ENCODE measurements around the gene ATF2. TPM values are rescaled to one million over a fixed set of nuclear protein-coding genes. Genes with fewer than 3 reads are reported as not detected.

ATF2 gene
- total and polyA plus RNA-seq, 7 donors = 13.2 to 59.6 (median 46.0) TPM

DNA sequence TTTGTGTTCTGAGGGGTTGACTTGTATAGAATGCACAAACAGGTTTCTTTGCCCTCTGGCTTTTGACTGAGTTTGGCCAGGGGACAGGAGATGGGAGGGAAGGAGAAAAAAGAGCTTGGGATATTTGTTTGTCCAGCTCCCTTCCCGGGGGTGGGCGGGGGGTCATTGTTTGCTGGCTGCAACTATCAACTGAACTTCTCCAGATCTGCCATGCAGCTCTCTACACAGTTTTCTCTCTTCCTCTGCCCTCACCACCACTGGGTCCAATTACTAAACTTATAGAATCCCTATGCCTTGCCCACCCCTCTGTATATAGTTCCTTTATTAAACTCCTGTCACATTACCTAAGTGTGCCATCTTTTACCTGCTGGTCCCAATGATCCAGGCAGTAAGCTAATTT is 130.1 kb downstream of the ATF2 start:
- 84 to 87% methylated on average over 2 of the region's 2 CpGs for WGBS, 2 donors

DNA sequence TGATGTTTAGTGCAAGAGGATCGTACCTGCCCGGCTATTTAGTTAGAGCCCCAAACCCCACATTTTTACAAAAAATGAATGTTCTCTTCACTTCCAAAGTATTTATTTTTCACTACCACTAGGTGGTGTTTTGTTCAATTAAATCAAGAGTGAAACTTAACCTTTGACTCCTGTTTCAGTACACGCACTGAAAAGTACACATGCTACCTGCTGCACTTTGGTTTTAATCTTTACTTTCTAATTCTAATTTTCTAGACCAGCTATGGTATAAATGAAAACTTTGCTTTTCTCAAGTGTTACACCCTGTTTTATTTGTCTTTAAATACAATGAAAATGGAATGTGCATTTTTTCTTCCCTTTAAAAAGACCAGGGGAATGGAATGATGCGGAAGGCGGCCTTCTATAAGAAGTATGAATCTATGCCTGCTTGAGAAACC is 131.4 kb downstream of the ATF2 start:
- H3K27me3 ChIP-seq = no peaks in the 10 kb centered on the region
- TF ChIP-seq, protein P1, sequence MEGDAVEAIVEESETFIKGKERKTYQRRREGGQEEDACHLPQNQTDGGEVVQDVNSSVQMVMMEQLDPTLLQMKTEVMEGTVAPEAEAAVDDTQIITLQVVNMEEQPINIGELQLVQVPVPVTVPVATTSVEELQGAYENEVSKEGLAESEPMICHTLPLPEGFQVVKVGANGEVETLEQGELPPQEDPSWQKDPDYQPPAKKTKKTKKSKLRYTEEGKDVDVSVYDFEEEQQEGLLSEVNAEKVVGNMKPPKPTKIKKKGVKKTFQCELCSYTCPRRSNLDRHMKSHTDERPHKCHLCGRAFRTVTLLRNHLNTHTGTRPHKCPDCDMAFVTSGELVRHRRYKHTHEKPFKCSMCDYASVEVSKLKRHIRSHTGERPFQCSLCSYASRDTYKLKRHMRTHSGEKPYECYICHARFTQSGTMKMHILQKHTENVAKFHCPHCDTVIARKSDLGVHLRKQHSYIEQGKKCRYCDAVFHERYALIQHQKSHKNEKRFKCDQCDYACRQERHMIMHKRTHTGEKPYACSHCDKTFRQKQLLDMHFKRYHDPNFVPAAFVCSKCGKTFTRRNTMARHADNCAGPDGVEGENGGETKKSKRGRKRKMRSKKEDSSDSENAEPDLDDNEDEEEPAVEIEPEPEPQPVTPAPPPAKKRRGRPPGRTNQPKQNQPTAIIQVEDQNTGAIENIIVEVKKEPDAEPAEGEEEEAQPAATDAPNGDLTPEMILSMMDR (IDR thresholded peaks at IDR 0.05) = peak in 3 of 4 experiments; percentile 31 to 43 (median 33)
- no peak for TF ChIP-seq EP300 (IDR thresholded peaks at IDR 0.05)
- H3K27ac ChIP-seq = no peak overlapping the region
- intact Hi-C loops (cut with DNase I) = no loop called here
- no peaks in the 10 kb centered on the region for H3K4me1 ChIP-seq
- WGBS, 2 donors = 64 to 74% methylated on average over 5 of the region's 5 CpGs
- no peaks in the 10 kb centered on the region for H3K9me3 ChIP-seq
- no peaks in the 10 kb centered on the region for H3K36me3 ChIP-seq
- DNase-seq = no peak
- peak overlapping the region in 1 of 4 donors; percentile 4 for H3K4me3 ChIP-seq

More for the DNA sequence above, 130.1 kb downstream of the ATF2 start:
- Histone ChIP-seq H3K27me3 (no peaks in the 10 kb centered on the region), H3K9me3 (no peaks in the 10 kb centered on the region), H3K36me3 (no peaks in the 10 kb centered on the region), H3K27ac (no peak overlapping the region), H3K4me1 (no peaks in the 10 kb centered on the region), H3K4me3 (no peak overlapping the region)
- TF ChIP-seq, protein P1 (IDR thresholded peaks at IDR 0.05) = no peak
- TF ChIP-seq POLR2AphosphoS5 (IDR thresholded peaks at IDR 0.05) = no peak
- no peak for TF ChIP-seq EP300 (IDR thresholded peaks at IDR 0.05)
- no peak for TF ChIP-seq POLR2A (IDR thresholded peaks at IDR 0.05)
- intact Hi-C loops (cut with DNase I) = no loop called here
- no peak for DNase-seq

DNA sequence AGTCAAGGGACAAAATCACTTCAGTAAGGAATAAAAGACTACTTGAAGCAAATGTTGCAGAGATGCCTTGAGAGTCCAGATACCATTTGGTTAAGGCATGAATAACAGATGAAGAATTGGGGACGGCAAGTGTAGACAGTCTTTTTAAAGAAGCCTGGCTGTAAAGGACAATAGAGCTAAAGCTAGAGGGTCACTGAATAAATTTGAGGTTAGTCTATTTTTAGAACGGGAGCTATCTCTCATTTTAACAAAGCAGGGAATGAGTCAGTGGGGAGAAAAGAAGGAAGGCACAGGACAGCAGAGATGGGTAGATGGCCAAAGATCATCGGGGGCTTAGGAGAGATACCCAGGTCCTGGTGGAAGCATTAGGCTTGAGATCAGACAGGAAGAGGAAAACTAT is 132.2 kb downstream of the ATF2 start:
- intact Hi-C loops (cut with DNase I) = no loop called here
- H3K4me1 ChIP-seq = no peaks in the 10 kb centered on the region
- TF ChIP-seq, protein P1 (IDR thresholded peaks at IDR 0.05) = no peak
- TF ChIP-seq POLR2AphosphoS5 (IDR thresholded peaks at IDR 0.05) (no peak), POLR2A (IDR thresholded peaks at IDR 0.05) (no peak), EP300 (IDR thresholded peaks at IDR 0.05) (no peak)
- DNase-seq = no peak
- 78 to 88% methylated on average over 3 of the region's 3 CpGs for WGBS, 2 donors
- no peaks in the 10 kb centered on the region for H3K9me3 ChIP-seq
- H3K36me3 ChIP-seq = no peaks in the 10 kb centered on the region
- no peak overlapping the region for H3K4me3 ChIP-seq
- H3K27ac ChIP-seq = no peak overlapping the region
- no peaks in the 10 kb centered on the region for H3K27me3 ChIP-seq

GRCh38 chr2:175034716-175035115 is 133.3 kb downstream of the ATF2 start:
- no peaks in the 10 kb centered on the region for H3K36me3 ChIP-seq
- TF ChIP-seq EP300 (IDR thresholded peaks at IDR 0.05) (no peak), POLR2AphosphoS5 (IDR thresholded peaks at IDR 0.05) (no peak), POLR2A (IDR thresholded peaks at IDR 0.05) (no peak)
- TF ChIP-seq, protein P1 (IDR thresholded peaks at IDR 0.05) = no peak
- 92 to 93% methylated on average over 3 of the region's 3 CpGs for WGBS, 2 donors
- DNase-seq = no peak
- no peaks in the 10 kb centered on the region for H3K4me1 ChIP-seq
- H3K4me3 ChIP-seq = no peak overlapping the region
- H3K27me3 ChIP-seq = no peaks in the 10 kb centered on the region
- H3K27ac ChIP-seq = no peak overlapping the region
- no peaks in the 10 kb centered on the region for H3K9me3 ChIP-seq
- intact Hi-C loops (cut with DNase I) = no loop called here

Data from sigmoid colon (tissue), 7 donors.